Testis (tissue), 2 donors: ENCODE data around the gene ABCG8.

ENCODE experiments used
- CTCF ChIP-seq, 3 experiments: fragments of 450-650 bp in 2 of 3; fragments of 200-600 bp in 1 of 3; sonication (generic) in 1 of 3; IDR thresholded peaks; one replicate each; pipeline ENCODE4 v1.5.1; 2016 to 2019; ENCODE audit warnings: antibody characterized with exemption in 3 of 3, mild to moderate bottlenecking in 2 of 3, moderate library complexity in 1 of 3
- POLR2A ChIP-seq: fragments of 450-650 bp; IDR thresholded peaks from one replicate; pipeline ENCODE4 v1.6.1; 2017; ENCODE audit warnings: antibody characterized with exemption, mild to moderate bottlenecking, moderate library complexity

GRCh38 chr2:43814711-43815110 is 24.1 kb upstream of the ABCG8 start:
- TF ChIP-seq POLR2A, result no peak
- TF ChIP-seq CTCF (IDR thresholded peaks at IDR 0.05), result no peak
